GM21381 (cell line): ENCODE data around the gene KCNB1.

Source experiments
- ATAC-seq: cut with Tn5 transposase; IDR thresholded peaks from one replicate; pipeline ENCODE4 v1.9.1; 2021; ENCODE audit warnings: mild to moderate bottlenecking, moderate library complexity; ENCODE audit not compliant: unreplicated experiment

Gene KCNB1

DNA sequence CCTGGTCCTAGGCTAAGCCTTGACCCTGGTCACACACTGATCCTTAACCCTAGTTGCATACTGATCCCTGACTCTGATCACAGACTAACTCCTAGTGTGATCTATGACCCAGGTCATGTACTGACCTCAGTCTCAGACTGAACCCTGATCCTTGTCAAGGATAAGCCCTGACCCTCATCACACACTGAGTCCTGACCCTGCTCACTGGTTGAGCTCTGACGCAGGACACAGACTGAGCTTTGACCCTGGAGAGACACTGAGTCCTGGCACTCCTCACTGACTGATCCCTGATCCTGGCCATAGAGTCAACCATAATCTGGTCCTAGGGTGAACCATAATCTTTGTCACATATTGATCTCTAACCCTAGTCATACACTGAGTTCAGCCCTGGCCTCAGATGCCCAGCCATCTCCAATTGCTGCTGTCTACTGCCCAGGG is 37.9 kb downstream of the KCNB1 start:
- ATAC-seq = no peak

- ATAC-seq = no peak
These were observed 45.4 kb downstream of the KCNB1 start for GRCh38 chr20:49437057-49437456.

DNA sequence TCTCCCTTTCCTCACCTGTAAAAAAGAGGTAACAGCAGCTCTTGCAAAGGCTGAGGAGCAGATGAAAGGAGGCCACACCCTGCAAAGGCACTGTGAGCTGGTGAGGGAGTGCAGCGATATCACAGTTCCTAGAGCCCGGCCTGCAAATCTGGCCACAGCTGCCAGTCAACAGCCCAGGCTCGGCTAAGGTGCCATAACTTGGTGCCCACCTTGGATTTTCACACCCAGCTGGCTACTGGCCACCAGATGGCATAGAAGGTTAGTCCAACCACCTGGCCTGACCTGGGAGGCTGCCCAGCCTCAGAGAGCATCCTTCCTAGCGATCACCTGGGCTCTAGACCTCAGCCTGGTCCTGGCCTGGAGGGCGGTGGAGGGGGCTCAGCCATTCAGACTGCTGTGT is 46.8 kb downstream of the KCNB1 start:
- no peak for ATAC-seq

- no peak for ATAC-seq
These were observed 49.1 kb downstream of the KCNB1 start for GRCh38 chr20:49433333-49433732.

DNA sequence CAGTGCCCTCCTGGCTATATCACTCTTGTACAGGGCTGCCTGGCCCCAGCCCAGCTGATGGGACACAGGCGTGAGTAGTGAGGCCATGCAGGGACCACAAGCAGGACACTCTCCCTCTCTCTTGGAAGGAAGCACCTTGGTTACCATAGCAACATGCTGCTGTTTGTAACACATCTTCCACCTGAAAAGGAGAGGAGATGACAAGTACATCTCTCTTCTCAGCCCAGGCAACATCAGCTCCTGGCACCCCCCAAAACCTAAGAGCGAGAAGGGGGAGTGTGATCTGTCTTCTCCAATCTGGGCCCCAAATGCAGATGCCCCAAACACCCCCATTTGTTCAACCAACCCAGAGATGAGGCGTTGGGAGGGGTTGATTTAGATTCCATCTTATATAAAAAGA is 49.9 kb downstream of the KCNB1 start:
- ATAC-seq = no peak

GRCh38 chr20:49431329-49431728 is 51.1 kb downstream of the KCNB1 start:
- ATAC-seq = no peak

DNA sequence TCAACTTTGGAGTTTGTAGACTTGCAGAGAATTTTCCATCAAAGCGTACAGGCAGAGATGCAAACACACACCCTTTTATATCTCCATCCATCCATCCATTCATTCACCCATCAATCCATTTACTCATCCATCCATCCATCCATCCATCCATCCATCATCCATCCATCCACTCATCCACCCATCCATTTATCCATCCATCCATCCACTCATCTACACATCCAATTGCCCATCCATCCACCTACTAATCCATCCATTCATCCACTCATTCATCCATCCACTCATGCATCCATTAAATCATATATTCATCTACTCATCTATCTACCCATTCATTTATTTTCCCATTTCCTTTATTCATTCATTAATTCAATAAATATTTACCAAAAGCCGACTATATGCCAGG is 52.1 kb downstream of the KCNB1 start:
- no peak for ATAC-seq

GRCh38 chr20:49427751-49428518 is 54.5 kb downstream of the KCNB1 start:
- no peak for ATAC-seq

GRCh38 chr20:49426873-49427272 is 55.6 kb downstream of the KCNB1 start:
- no peak for ATAC-seq

DNA sequence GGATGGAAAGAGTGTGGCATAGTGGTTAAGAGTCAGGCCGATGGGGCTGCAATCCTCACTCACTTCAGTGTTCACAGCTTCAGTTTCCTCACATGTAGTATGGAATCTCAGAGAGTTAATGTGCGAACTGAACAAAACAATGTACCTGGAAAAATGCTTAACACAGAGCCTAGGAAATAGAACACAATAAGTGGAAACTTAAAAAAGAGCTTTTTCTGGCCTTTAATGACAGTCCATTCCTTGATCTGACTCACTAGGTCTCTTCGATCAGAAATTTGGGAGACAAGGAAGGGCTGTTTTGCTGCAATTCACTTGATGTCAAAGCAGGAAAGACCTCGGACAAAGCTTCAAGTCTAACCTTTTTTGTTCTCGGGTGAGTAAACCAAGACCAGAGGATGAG is 56.1 kb downstream of the KCNB1 start:
- no peak for ATAC-seq

- no peak for ATAC-seq
These were observed 57.9 kb downstream of the KCNB1 start for GRCh38 chr20:49424536-49424935.

DNA sequence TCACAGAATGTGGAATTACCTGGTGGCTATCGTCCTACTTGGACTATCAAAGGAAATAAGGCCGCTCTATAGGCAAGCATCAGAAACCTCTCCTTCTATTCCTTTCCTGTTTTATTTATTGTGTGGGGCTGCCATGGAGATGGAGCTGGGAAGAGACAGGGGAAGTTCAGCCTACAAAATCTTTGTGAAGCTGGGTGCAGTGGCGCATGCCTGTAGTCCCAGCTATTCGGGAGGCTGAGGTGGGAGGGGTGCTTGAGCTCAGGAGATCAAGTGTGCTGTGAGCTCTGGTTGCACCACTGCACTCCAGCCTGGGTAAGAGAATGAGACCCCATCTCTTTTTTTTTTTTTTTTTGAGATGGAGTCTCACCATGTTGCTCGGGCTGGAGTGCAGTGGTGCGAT is 60.3 kb downstream of the KCNB1 start:
- no peak for ATAC-seq

DNA sequence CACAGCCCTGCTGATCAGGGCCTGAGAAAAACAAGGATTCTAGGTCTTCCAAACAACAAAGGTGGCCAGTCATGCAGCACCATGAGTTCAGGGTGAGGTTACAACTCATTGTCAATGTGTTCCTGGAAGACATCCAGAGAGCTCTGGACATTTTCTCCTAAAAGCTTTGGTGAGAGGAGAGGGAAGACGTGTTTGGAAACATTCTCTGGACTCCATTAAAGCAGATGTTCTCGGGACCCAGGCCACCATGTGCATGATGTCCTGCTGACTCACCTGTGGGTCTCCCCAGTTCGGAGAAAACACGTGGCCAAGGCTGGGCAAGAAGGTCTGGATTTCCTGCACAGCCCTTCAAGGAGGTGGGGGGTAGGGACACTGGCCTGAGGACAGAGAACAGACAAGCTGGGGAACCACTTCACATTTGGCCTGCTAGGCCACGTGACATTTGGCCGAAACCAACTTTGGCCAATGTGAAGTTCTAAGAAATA is 61.6 kb downstream of the KCNB1 start:
- ATAC-seq = no peak

DNA sequence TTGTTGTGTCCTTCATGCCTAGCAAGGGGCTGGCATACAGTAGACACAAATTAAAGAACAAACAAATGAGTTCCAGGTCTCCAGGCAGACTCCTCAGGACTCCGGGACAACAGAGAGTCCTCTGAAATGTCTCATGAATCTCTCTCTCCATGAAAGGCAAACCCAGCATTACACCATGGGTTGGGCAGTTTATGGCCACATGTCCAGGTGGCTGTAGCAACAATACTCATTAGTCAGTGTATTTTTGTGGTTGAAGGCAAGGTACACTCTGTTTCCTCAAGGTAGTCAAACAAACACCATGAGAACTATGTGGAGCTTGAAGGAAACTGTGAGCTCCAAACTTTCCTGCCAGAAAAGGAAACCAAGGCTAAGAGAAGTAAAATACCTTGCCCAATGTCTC is 62.2 kb downstream of the KCNB1 start:
- no peak for ATAC-seq

GRCh38 chr20:49419785-49420184 is 62.7 kb downstream of the KCNB1 start:
- ATAC-seq = no peak

DNA sequence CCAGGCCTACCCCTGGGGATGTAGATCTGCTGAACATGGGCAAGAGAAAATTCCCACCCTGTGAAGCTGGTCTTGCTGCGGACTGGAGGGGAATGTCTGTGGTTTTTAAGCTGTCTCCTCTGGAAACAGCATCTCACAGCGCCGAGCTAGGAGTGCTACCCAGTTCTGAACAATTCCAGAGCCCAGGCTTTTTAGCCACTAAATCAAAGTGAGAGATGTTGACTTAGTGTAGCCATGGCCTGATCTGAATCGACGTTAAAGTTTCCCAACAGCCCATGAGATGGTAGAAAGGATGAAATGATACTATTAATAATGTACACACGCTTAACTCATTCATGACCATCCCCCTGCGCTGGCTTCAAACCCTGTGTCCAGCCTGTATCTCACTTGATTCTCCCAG is 63.7 kb downstream of the KCNB1 start:
- ATAC-seq = no peak

DNA sequence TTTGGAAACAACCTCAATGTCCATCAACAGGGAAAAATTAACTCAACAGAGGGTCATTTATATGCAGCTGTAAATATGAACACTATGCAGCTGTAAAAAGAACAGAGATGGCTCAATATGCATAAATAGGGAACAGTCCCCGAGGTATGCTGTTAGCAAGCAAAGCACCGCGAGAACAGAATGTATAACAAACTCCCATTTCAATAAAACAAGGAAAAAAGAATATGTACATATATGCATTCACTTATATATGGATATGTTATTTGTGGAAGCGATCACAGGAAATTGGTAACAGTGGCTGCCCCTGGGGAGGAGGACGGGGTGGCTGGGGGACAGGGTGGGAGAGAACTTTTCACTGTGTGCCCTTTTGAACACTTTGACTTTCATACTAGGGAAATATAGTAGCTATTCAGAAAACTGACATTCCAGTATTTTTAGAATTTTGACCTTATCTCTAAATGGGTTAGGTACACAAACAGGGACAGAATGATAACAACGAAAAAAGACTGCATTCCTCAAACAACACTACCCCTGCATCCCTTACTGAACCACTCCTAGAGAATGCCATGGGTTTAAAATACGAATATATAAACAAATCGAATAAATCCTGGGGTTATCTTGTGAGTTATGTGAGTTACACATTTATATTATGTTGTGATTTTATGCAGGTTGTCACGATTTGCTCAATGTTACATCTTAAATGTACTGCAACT is 64.5 kb downstream of the KCNB1 start:
- ATAC-seq = no peak

DNA sequence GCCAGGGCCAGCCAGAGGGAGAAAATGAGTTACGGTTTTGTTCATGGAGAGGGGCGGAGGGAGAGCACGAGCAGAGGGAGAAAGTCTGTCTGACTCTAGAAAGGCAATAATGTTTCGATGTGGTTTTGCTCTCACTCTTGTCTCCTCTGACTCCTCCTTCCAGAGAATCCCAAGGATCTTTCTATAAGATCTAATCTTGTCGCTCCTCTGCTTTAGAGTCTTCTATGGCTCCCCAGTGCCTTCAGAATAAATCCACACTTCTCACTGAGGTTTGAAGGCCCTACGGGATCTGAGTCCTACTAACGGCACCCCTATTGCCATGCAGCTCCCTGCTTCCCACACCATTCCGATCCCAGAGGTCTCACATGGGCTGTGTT is 66.8 kb downstream of the KCNB1 start:
- no peak for ATAC-seq

DNA sequence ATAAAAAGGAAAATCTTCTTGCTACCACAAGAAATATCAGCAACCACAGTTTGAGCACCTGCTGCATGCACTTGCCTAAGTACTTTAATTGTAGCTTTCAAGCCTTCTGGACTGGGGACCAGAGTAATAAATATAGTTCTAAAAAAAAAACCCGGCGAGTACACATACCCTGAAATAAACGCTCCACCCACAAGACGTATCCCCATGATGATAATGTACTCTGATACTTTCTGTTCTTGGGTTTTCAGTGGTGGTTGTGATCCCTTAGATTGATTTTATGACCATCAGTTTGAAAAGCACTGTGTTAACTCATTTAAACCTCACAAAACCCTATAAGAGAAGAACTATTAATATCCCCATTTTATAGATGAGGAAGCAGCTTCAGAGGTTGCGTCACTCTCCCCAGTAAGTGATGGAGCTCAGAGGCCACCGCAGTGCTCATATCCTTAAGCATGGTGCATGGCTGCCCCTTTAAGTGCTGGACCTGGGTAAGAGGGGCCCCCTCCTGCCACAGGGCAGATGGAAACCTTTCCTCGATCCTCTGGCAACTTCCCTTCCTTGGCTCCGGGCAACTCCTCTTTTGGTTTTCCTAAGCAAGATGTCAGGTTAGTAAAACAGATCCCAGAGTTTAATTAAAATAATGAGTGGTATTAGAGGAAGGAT is 67.3 kb downstream of the KCNB1 start:
- no peak for ATAC-seq

DNA sequence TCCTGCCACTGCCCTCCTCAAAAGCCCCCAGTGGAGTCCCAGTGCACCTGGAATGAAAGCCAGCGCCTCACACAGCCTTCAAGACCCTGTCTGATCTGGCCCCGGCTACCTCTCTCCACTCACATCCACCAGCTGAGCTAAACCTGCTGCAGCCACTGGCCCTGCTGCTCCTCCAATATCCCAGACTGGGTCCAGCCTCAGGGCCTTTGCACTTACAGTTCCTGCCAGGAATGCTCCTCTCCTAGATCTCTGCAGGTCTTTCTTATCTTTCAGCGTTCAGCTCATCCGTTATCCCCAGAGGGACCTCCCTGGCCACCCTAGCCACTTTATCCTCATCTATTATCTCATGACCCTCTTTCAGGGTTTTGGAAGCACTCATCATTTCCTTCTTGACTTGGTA is 68.8 kb downstream of the KCNB1 start:
- no peak for ATAC-seq

- no peak for ATAC-seq
These were observed 69.5 kb downstream of the KCNB1 start for GRCh38 chr20:49412953-49413352.

DNA sequence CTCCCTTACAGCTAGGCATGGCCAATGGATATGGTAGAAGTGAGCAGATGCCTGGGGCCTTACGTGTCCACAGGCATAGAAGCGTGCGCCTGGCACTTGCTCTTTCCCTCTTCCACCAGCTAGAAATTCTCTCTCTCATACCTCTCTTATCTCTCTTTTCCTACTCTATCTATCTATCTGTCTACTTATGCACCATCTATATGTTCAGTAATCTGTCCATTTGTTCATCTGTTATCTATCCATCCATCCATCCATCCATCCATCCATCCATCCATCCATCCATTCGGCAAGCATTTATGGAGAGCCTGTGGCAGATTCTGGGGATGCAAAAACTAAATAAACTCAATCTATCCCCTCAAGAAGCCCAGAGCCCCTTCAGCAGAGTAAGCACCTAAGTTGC is 70.2 kb downstream of the KCNB1 start:
- ATAC-seq = no peak
